UCSD-AML1 (cell line): ENCODE measurements around the gene SLC25A28.

Experiments
- DNase-seq: peaks from one replicate; lab custom pipeline; 2025; ENCODE audit not compliant: unreplicated experiment; lab: John Stamatoyannopoulos, UW

Gene SLC25A28

DNA sequence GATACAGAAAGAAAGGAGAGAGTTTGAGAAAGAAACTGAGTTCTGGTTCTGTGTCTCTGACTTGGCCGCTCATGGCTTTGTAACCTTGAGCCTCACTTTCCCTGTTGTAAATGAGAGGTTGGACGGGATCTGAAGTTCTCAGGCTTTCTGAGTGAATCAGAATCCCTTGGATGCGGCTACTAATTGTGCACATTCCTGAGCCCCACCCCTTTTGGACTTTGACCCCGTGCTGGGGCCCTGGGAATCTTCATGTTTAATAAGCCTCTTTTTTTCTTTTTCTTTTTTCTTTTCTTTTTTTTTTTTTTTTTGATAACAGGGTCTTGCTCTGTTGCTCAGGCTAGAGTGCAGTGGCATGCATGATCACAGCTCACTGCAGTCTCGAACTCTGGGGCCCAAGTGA is 26.9 kb downstream of the SLC25A28 start:
- no peak for DNase-seq

DNA sequence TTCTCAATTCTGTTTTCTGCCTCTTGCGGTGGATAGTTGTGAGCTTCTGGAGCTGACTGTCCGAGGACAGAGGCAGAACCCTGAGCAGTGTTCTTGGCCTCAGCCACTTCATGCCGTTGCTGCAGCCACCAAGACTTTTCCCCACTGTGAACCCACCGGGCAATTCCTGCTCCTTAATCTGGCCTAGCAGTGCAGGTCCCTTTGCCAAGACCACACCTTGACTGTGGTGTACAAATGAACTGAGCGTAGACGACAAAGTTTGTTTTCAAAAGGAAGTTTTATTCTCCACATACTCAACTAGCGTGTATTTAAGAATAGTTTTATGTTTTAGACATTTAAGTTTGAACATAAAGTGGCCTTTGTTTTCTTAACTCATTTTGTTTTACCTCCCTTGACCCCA is 29.4 kb downstream of the SLC25A28 start:
- no peak for DNase-seq

DNA sequence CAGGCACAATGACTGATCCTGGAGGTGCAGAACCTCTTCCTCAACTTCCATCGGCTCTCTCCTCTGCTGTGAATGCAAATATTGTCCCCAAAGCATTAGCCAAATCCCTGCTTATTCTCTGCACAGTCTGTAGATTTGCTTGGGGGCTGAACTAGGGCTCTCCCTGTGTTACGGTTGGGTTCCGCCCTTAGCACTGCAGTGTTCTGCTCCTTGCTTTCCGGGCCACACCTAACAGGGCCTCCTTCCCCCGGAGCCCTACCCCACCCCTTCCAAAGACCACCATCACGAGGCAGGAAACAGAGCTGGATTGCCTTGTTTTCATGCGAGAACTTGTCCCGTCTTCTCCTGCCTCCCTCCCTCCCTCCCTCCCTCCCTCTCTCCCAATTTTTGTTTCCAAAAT is 36.6 kb downstream of the SLC25A28 start:
- DNase-seq, result no peak

DNA sequence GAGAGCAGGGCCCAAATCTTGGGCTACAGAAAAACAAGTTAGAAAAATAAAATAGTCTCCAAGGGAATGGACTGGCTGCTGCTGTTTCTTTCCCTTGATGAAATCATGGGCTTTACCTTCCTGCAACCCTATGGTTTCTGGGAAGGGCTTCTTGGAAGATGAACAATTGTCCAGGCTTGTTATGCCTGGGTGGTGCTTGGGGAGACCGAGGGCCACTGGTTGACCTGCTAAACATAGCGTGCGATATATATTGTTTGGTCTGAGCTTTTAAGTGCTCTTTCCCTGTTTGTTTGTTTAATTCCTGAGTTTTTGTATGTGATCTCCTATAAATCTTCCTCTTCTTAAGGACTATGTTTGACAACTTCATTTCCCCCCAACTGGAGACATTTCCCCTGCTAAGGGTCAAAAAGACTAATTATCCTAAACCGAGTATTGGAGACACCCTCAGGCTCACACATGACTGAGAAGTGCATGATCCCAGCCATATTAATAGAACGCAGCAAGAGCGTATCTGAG is 37.9 kb downstream of the SLC25A28 start:
- no peak for DNase-seq

DNA sequence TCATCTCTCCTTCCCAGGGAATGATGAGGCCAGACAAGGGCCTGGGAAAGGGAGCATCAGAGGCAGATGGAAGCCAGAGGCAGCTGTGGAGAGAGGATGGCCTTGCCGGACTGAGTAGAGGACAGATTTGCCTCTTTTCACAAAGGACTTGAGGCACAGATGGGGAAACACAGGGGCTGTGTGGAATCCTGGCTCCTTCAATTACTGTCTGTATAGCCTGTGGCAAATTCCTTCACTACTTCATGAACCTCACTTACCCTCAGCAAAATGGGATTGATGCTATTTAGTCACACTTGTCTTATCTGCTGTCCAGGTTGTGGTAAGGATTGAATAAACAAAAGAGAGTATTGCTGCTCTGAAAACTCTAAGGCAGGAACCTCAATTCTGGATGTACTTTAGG is 40.3 kb downstream of the SLC25A28 start:
- no peak for DNase-seq

DNA sequence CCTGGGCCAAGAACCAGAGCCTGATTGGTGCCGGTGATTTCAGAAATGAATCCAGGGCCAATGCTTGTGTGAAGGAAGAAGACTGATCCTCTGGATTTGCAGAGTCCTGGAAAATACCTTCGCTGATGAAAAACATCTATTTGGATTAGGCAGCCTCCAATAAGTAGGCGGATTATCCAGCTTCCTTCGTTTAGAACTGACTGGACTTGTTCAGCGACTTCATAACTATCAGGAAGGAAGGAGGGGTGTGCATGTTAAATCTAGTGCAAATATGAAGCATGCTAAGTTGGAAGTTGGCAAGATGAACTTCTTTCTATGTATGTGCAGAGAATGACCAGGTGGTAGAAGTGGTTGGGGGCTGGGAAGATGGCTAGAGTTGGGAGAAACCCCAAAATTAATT is 46.4 kb downstream of the SLC25A28 start:
- DNase-seq, result no peak

DNA sequence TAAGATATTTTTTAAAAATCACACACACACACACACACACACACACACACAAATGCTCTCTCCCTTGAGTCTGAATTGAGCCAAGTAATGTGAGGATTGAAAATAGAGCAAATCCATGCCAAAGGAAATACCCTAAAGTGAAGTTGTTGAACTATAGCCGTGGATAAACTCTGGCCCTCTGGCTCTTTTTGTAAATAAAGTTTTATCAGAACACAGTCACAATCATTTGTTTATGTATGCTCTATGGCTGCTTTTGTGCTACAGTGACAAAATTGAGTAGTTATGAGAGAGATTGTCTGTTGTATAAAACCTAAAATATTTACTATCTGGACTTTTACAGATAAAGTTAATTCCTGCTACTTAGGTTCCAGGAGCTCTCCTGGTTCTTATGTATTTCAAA is 48.4 kb downstream of the SLC25A28 start:
- DNase-seq, result no peak

DNA sequence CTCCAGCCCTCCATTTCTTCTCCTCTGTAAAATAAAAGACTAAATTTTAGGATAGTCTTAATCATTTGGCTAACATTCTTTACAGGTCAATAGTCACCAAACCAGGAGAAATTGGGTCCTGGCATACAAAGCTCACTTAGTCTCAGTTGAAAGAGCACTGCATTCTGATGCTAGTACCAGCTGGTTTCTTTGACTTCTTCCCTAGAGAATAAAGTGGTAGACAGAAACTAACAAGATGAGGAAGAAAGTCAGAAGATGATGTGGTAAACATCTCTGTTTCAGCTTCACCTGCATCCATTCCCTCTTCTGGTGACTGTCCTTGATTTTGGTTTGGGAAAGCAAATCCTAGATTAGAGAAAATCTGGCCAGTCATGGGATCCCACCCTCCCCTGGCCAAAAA is 50.3 kb downstream of the SLC25A28 start:
- no peak for DNase-seq

DNA sequence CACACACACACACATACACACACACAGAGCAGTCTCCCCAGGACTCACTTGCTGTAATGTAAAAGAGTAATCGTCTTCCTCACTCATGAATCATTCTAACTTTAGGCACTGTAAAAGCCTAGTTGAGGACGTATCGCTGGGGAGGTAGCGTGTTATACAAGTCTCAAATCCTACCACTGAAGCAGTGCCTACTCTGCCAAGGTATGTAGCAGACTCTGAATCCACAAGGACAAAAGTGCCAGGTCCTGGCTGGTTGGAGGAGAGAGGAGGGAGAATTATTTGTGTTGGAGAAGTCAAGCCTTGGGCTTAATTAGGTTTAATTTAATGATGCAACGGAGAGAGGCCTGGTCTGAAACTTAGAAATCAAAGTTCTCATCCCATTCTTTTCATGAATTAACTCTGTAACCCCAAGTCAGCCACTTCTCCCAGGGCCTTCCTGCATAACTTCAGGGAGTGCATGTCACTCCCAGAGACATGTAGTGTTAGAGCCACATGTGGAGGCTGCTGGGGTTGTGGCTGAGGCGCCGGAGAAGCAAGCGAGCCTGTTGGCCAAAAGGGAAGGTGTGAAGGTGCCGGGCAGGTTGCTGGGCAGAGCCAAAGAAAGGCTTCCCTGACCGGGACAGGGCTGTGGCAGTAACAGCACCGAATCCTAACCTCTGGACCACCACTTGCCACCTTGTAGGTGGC is 50.8 kb downstream of the SLC25A28 start:
- DNase-seq, result no peak

DNA sequence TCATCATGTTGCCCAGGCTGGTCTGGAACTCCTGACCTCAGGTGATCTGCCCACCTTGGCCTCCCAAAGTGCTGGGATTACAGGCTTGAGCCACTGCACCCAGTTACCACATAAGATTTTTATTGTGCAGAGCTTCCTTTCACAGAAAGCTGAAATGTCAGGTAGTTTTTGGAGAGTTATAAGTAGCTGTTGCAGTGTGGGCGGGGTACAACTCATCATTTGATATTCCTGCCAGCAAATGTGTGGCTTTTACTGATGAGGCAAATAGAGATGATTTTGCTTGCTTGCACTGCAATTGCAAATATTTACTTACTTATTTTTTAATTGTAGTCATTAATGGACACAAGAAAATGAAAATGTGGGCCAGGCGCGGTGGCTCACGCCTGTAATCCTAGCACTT is 55.1 kb downstream of the SLC25A28 start:
- DNase-seq, result no peak

DNA sequence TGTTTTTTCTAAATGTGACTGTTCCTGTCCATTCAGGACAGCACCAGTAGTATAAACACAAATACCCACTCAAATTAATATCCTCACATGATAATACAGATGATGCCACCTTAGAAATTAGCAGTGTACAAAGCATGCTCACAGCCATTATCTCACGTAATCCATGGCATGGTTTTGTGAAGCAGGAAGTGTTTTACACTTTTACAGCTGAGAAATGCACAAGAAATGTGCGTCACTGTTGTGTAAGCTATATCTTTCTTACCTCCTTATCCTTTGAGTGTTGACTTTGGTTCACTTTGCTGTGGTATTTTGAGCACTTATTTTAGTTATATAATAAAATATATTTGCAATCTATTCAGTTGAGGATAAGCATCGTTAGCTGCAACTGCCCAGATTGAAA is 55.9 kb downstream of the SLC25A28 start:
- no peak for DNase-seq

DNA sequence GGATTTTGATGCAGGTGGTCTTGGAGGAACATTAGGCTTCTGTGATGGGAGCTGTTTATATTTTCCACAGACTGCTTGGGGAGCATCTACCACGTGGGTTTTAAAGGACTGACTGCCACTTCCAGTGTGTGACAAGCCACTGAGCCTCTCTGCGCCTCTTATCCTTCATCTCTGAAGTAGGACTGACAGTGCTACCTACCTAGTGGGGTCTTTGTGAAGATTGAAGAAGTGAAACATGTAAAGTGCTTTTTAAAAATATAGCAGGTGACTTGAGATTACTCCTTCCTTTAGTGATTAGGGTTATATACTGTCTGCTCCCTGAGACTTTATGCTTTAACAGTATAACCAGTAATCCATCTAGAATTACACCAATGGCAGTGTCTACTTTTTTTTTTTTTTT is 57.6 kb downstream of the SLC25A28 start:
- DNase-seq, result no peak
